SK-N-MC (cell line): ENCODE data around the gene ANK2.

Experiments used
- DNase-seq: peaks from one replicate; pipeline ENCODE4 v3.0.0-alpha.2; 2011; ENCODE audit warnings: low read depth, low spot score
- H3K27ac ChIP-seq: fragments of 200-600 bp; sonication (generic); 2 replicates; pipeline ENCODE4 v1.5.1; 2016; ENCODE audit warnings: mixed run types
- H3K36me3 ChIP-seq: fragments of 200-600 bp; sonication (generic); 2 replicates; pipeline ENCODE4 v1.6.1; 2017; ENCODE audit warnings: antibody characterized with exemption, low read length, mixed read lengths; ENCODE audit not compliant: insufficient read depth
- H3K4me3 ChIP-seq: fragments of 200-600 bp; sonication (generic); 2 replicates; pipeline ENCODE4 v1.5.1; 2016
- H3K9ac ChIP-seq: fragments of 200-600 bp; sonication (generic); 2 replicates; pipeline ENCODE4 v1.8.0; 2017; ENCODE audit warnings: mixed run types, mixed read lengths; ENCODE audit not compliant: insufficient read length
- H3K9me3 ChIP-seq: fragments of 200-600 bp; sonication (generic); 2 replicates; pipeline ENCODE4 v1.6.1; 2017; ENCODE audit warnings: low read depth, mild to moderate bottlenecking, antibody characterized with exemption, low read length, moderate library complexity, mixed read lengths
- EZH2 ChIP-seq: fragments of 200-600 bp; sonication (generic); IDR thresholded peaks from one replicate; pipeline ENCODE4 v1.6.1; 2017; ENCODE audit warnings: antibody characterized with exemption
- FOXP2 ChIP-seq: optimal IDR thresholded peaks from 2 replicates; pipeline ENCODE3; 2011; ENCODE audit warnings: mild to moderate bottlenecking, moderate library complexity; ENCODE audit not compliant: insufficient read depth; ENCODE audit errors: extremely low read length, control extremely low read depth
- POLR2AphosphoS5 ChIP-seq: IDR thresholded peaks from 2 replicates; pipeline ENCODE4 v1.6.1; 2012; ENCODE audit warnings: mild to moderate bottlenecking, low read depth, low read length, borderline replicate concordance

Gene ANK2

DNA sequence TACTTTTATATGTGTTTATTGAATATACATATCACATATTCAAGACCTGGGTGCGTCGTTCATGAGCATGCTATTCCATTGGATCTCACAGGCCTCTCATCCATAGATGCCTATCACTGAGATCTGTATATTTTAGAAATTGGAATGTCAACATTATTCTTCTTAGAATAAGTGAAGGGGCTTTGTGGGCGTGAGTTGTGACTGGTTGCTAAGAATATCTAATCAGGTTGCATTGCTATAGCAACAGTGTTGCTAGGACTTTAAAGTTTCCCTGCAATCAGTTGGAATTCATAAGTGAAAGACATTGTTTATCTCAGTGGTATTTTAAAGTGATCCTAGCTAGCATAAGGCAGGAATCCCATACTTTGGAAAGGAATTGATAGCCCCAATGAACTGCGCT lies 36.7 kb upstream of the ANK2 start:
- no peak overlapping the region for H3K27ac ChIP-seq
- no peaks in the 10 kb centered on the region for H3K36me3 ChIP-seq
- H3K9ac ChIP-seq: no peak overlapping the region
- H3K4me3 ChIP-seq: no peak overlapping the region
- H3K9me3 ChIP-seq: no peaks in the 10 kb centered on the region
- no peak for TF ChIP-seq EZH2
- no peak for TF ChIP-seq FOXP2
- no peak for TF ChIP-seq POLR2AphosphoS5
- DNase-seq: peak; percentile 18

DNA sequence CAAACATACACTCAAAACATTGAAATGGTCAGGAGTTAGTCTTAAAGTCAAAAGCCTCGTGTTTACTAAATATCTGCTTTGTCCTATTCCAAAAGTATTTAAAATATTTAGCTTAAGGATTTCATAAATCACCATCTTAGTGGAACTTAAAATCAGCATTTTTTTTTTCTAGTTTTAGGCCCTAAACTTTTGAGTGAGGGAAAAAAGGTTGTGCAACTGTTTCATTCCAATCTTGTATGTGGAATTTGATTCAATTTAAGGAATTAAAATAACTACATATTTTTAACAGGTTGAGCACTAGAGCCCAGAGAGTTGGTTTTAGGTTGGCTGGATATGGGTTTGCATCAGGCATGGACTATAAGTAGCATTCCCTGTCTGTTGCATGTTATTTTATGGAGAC lies 35.7 kb upstream of the ANK2 start:
- H3K36me3 ChIP-seq: no peaks in the 10 kb centered on the region
- H3K4me3 ChIP-seq: no peak overlapping the region
- no peak for DNase-seq
- H3K9me3 ChIP-seq: no peaks in the 10 kb centered on the region
- H3K9ac ChIP-seq: peak overlapping the region; percentile 14
- H3K27ac ChIP-seq: peak overlapping the region; percentile 44; the same call in 1 of the 2 replicates
- TF ChIP-seq FOXP2 (no peak), EZH2 (no peak), POLR2AphosphoS5 (no peak)

DNA sequence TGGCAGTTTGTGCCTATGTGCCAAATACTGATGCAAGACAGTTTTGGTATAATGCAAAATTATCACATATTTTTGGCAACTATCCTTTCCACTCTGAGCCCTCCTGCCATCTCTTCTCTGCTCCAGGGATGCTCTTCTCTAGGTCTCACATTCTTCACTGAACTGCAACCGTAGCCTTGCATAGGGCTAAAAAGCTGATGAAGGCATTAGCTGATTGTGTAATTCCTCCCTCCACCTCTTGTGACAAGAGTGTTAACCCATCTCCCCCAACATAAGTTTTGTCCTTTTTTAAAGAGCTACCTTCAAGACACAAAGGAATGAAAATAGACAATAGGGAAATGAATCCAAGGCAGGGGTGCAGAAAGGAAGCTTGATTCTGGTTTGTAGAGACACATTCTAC lies 33.1 kb upstream of the ANK2 start:
- no peak overlapping the region for H3K9ac ChIP-seq
- no peak overlapping the region for H3K4me3 ChIP-seq
- H3K27ac ChIP-seq: no peak overlapping the region
- no peaks in the 10 kb centered on the region for H3K36me3 ChIP-seq
- no peak for DNase-seq
- TF ChIP-seq EZH2: no peak
- no peak for TF ChIP-seq FOXP2
- no peak for TF ChIP-seq POLR2AphosphoS5
- no peaks in the 10 kb centered on the region for H3K9me3 ChIP-seq

DNA sequence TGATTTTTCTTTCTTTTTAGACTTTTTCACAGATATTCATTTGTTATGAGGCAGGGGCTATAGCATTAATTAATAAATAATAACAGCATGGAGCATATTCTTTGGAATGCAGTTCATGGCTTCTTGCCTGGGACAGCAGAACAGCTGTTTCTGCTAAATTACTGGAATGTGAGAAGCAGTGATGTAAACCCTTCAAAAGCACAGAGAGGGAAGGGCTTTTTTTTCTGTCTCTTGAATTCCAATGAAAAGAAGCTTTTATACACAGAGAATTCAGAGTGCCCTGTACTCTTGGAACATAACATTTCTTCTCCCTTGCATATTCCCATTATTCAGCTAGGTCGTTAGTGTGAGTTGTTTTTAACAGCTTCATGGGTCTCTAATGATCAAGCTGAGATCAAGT lies 28.5 kb upstream of the ANK2 start:
- Histone ChIP-seq H3K27ac (peak overlapping the region; percentile 57; the same call in 1 of the 2 replicates), H3K4me3 (peak overlapping the region; percentile 43), H3K36me3 (no peaks in the 10 kb centered on the region), H3K9ac (no peak overlapping the region), H3K9me3 (no peaks in the 10 kb centered on the region)
- no peak for TF ChIP-seq FOXP2
- no peak for TF ChIP-seq EZH2
- TF ChIP-seq POLR2AphosphoS5: no peak
- DNase-seq: no peak

DNA sequence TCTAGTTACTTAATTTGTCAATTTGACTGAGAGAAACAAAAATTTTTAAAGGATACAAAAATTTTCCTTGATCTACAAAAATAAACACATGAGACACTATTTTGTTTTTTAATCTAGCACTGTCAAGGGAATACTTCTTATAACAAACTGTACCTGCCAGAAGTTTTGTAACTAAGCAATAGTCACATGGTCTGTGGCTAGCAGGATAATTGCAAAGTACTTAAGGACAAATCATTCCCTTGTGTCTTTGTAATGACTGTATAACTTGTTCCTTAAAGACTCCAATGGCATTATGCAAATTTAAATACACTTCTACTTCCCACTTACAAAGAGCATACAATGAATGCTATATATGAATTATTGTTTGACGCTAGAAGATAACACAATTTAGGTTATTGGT lies 25.1 kb upstream of the ANK2 start:
- H3K9me3 ChIP-seq: no peaks in the 10 kb centered on the region
- no peak overlapping the region for H3K4me3 ChIP-seq
- H3K27ac ChIP-seq: no peak overlapping the region
- TF ChIP-seq FOXP2: no peak
- TF ChIP-seq POLR2AphosphoS5: no peak
- H3K9ac ChIP-seq: no peak overlapping the region
- no peak for DNase-seq
- H3K36me3 ChIP-seq: no peaks in the 10 kb centered on the region

- H3K36me3 ChIP-seq: no peaks in the 10 kb centered on the region
Measured at GRCh38 chr4:113025416-113025815, 24.0 kb upstream of the ANK2 start.

GRCh38 chr4:113026556-113026955 lies 22.9 kb upstream of the ANK2 start:
- Histone ChIP-seq H3K9me3 (no peaks in the 10 kb centered on the region), H3K9ac (no peak overlapping the region), H3K27ac (no peak overlapping the region), H3K4me3 (no peak overlapping the region), H3K36me3 (no peaks in the 10 kb centered on the region)
- no peak for TF ChIP-seq POLR2AphosphoS5
- DNase-seq: no peak

More at GRCh38 chr4:113025416-113025815, 24.0 kb upstream of the ANK2 start:
- no peak for DNase-seq
- no peak overlapping the region for H3K27ac ChIP-seq
- no peak overlapping the region for H3K9ac ChIP-seq
- no peak overlapping the region for H3K4me3 ChIP-seq
- TF ChIP-seq POLR2AphosphoS5 (no peak), FOXP2 (no peak), EZH2 (no peak)
- H3K9me3 ChIP-seq: no peaks in the 10 kb centered on the region

- no peak overlapping the region for H3K4me3 ChIP-seq
- no peak for TF ChIP-seq FOXP2
- no peak for TF ChIP-seq EZH2
- no peak for TF ChIP-seq POLR2AphosphoS5
- H3K27ac ChIP-seq: no peak overlapping the region
- H3K36me3 ChIP-seq: no peaks in the 10 kb centered on the region
- no peaks in the 10 kb centered on the region for H3K9me3 ChIP-seq
- H3K9ac ChIP-seq: no peak overlapping the region
- DNase-seq: no peak
Measured at GRCh38 chr4:113028074-113028473, 21.4 kb upstream of the ANK2 start.

DNA sequence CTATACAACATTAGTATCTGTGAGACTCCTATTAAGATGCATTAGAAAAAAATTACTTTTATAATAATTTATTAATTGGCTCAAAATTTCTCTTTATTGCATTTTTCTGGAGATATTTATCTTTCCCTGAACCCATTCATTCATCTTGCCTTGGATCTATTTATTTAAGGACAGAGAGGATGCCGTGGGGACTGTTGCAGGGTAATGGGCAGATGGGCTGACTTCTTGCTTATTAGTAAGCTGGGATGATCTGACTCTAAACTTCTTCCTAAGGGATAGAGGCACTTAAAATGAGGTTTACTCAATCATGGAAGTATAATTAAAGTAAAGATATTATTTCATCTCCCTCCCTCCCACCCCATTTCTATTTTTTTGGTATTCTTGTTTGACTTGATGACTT lies 18.2 kb upstream of the ANK2 start:
- Histone ChIP-seq H3K9me3 (no peaks in the 10 kb centered on the region), H3K9ac (no peak overlapping the region), H3K36me3 (no peaks in the 10 kb centered on the region), H3K27ac (no peak overlapping the region), H3K4me3 (no peak overlapping the region)
- no peak for TF ChIP-seq FOXP2
- no peak for TF ChIP-seq POLR2AphosphoS5
- no peak for TF ChIP-seq EZH2
- DNase-seq: no peak

- Histone ChIP-seq H3K4me3 (no peak overlapping the region), H3K36me3 (no peaks in the 10 kb centered on the region), H3K9ac (no peak overlapping the region), H3K27ac (no peak overlapping the region), H3K9me3 (no peaks in the 10 kb centered on the region)
- TF ChIP-seq POLR2AphosphoS5 (no peak), FOXP2 (no peak), EZH2 (no peak)
- no peak for DNase-seq
Measured at GRCh38 chr4:113040793-113041192, 8.7 kb upstream of the ANK2 start.

DNA sequence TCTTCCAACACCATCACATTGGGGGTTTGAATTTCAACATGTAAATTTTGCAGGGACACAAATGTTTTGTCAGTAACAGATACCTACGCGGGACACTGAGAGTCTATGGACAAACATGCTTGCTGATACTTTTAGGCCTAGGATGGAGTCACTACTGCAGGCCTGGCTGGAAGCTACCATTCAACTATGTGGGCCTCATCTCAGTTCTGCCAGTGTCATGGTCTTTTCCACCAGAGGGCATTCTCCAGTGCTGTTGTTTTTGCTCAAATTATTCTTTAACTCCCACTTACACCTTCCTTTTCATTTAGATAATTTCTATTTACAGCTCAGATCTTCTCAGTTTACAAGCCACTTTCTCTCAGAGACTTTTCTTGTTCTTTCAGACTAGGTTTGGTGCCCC lies 7.0 kb upstream of the ANK2 start:
- Histone ChIP-seq H3K9ac (no peak overlapping the region), H3K4me3 (no peak overlapping the region), H3K27ac (no peak overlapping the region), H3K36me3 (no peaks in the 10 kb centered on the region), H3K9me3 (no peaks in the 10 kb centered on the region)
- no peak for TF ChIP-seq FOXP2
- TF ChIP-seq POLR2AphosphoS5: no peak
- no peak for TF ChIP-seq EZH2
- no peak for DNase-seq
